HG03039 (cell line): ENCODE data around the gene NEU2.
"Not testable (repeated sequence)": the region's sequence is repeated elsewhere in the genome, so short reads cannot be mapped to it uniquely, and the experiment has no call there.

Experiments
- ATAC-seq: cut with Tn5 transposase; IDR thresholded peaks from one replicate; pipeline ENCODE4 v1.9.1; 2021; ENCODE audit warnings: mild to moderate bottlenecking, moderate library complexity; ENCODE audit not compliant: unreplicated experiment

The NEU2 gene

GRCh38 chr2:233053928-233054784 is 21.7 kb downstream of the NEU2 start:
- no peak for ATAC-seq

DNA sequence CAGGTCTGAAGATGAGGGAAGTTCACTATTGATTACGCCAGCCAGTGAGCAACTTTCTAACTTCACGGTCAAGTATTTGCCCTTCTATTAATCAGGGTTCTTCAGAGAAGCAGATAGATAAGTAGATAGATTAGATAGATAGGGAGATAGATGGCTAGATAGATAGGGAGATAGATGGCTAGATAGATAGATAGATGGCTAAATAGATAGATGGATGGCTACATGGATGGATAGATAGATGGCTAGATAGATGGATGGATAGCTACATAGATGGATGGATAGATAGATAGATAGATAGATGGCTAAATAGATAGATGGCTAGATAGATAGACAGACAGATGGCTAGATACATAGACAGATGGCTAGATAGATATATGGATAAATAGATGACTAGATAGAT is 22.9 kb downstream of the NEU2 start:
- no peak for ATAC-seq

DNA sequence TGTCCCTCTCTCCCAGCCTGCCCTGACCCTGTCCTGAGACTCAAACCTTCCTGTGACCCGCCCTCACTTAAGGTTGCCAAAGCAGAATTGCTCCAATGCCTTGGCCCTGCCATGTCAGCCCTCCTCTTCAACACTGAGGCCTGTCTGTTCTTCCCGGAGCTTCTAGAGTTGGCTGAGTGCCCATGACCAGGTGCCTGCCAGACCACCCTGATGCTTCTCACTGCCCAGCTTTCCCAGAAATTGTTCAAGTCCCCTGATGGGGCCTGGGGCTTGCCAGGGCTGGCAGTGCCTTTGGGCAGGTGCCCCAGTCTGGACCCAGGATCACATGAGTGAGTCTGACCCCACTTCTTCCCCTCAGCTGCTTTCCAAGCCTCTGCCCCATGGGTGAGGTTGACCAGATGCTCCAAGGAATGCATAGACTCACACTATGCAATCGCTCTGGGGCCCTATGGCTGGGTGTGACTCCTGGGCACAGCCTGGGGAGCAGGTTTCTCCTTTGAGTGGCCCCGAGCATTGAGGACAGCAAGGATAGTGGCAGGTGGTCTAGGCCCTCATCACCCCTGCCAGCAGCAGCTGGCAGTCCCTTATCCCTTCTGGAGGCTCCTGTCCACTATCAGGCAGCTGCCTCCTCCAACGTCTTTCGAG is 24.6 kb downstream of the NEU2 start:
- ATAC-seq = no peak

GRCh38 chr2:233058717-233059546 is 26.5 kb downstream of the NEU2 start:
- no peak for ATAC-seq

GRCh38 chr2:233059547-233059796 is 27.0 kb downstream of the NEU2 start:
- ATAC-seq = no peak

DNA sequence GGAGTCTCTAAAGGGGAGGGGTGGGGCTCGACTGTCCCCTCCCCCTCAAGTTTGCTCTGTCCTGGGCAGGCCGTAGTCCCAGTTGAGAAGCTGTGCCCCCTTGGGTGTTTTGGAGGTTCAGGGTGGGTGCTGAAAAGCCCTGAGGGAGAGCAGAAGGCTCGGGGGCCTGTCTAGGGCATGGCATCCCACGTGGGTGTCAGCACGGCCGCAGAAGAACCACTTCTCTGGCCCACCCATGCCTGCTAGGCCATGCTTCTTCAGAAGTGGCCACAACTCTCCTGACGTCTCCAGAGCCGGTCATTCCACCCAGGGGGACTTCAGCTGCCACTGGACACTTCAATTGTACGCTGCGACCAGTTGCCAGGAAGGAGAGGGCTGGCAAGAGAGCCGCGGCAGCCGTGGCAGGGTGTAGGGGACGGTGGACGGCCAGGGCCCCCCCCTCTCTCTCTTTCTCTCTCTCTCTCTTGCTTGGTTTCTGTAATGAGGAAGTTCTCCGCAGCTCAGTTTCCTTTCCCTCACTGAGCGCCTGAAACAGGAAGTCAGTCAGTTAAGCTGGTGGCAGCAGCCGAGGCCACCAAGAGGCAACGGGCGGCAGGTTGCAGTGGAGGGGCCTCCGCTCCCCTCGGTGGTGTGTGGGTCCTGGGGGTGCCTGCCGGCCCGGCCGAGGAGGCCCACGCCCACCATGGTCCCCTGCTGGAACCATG is 27.5 kb downstream of the NEU2 start, which contains the start of gene INPP5D:
Gene INPP5D (plus strand): TSS at position 546 of the 704 bp plus-strand sequence. CDS start 137 bp downstream, at position 683.
- peak; percentile 36 for ATAC-seq

DNA sequence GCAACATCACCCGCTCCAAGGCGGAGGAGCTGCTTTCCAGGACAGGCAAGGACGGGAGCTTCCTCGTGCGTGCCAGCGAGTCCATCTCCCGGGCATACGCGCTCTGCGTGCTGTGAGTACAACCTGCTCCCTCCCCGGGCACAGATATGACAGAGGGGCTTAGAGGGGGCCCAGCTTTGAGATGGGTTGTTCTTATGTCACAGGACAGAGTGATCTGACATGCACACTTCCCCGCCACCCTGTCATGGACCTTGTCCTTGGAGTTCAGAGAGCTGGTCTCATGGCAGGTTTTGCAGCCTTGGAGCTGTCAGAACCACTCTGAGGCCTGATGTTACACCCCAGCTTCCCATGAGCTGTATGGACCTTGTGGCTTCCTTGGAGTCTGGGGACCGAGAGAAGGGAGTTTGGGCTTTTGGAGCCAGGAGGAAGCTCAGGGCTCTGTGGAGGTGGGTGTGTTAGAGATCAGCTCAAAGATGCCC is 28.1 kb downstream of the NEU2 start:
- no peak for ATAC-seq

DNA sequence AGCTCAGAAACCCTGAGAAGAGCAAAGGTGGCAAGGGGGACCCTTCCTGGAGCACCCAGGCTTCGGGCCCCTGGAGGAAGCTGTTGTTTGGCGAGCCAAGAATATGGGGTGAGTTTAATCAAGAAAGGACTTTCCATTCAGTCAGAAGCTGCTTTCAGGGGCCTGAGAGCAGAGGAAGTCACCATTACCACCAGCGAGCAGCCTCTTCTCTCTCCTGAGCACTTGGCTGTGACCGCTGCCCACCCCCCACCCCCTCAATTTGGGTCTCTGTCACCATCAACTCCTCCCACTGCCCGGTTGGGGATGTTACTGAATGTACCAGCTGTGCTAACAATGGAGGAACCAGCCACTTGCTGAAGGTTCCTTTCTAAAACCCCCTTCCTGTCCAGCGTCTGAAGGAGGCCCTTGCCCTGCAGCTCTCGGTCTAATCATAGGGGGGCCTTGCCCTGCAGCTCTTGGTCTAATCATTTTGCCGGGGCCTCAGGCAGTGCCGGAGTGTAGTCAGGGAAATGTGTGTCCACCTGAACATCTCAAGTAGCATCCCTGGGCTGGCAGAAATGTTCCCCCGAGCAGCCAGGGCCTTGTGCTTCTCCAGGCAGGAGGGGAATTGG is 28.6 kb downstream of the NEU2 start:
- ATAC-seq = peak; percentile 8

GRCh38 chr2:233061591-233062450 is 29.3 kb downstream of the NEU2 start:
- ATAC-seq = peak; percentile 21

GRCh38 chr2:233062451-233062850 is 30.0 kb downstream of the NEU2 start:
- no peak for ATAC-seq

GRCh38 chr2:233062946-233063268 is 30.4 kb downstream of the NEU2 start:
- no peak for ATAC-seq

GRCh38 chr2:233063269-233063975 is 30.9 kb downstream of the NEU2 start:
- peak; percentile 37 for ATAC-seq

DNA sequence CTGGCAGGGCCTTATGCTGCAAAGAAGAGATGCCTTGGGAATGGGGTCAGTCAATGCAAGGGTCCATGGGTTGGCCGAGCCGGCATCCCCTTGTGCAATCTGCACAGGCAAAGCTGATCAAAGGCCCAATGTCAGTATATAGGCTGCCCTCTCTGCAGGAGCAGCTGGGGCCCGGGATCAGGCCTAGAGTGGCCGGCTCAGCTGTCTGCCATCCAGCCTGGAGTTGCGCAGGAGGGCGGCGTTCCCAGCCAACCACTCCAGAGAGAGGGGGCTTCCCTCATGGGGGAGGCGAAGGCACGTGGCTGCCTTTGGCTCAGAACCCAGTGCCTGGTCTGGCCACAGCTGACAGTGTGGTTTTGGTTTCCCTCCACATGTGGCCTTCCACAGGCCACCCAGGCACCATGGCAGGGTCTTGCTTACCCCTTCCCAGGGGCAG is 31.5 kb downstream of the NEU2 start:
- ATAC-seq = no peak

DNA sequence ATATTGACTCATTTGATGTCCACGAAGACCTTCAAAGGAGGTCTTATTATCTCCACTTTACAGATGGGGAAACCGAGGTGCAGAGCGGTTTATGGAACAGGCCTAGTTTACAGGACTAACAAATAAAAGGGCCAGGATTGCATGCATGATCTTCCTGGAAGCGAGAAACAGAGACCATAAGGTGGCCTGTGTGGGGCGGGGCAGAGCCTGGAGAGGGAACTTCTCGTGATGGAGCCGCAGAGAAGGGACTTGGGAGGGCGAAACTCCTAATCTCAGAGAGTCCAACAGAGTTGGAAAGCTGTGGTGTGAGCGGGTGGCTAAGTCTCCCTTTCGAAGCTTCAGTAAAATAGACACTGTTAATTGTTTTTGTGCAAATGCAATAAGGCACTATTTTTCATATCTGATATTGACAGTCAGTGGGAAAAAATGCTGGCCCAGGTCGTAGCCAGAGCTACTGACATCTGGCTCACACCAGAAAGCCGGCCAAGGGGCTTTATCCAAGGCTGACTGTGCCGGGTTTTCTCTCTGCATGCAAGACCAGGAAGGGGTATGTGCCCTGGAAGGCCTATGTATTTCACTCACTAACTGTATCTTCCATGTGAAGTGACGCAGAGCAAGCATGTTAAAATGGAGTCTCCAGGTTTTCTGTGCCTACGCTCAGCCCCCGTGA is 32.2 kb downstream of the NEU2 start:
- no peak for ATAC-seq

DNA sequence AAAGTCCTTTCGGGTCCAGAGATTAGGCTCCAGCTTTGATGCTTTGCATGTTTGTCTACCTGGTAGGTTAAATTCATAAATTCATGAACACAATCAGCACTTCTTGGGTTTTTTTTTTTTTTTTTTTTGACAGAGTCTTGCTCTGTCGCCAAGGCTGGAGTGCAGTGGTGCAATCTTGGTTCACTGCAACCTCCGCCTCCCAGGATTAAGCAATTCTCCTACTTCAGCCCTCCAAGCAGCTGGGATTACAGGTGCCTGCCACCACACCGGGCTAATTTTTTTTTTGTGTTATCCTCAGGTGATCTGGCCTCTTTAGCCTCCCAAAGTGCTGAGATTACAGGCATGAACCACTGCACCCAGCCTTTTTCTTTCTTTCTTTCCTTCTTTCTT is 32.7 kb downstream of the NEU2 start:
- ATAC-seq = not testable (repeated sequence)

- no peak for ATAC-seq
These were observed 33.5 kb downstream of the NEU2 start for GRCh38 chr2:233065954-233066470.

DNA sequence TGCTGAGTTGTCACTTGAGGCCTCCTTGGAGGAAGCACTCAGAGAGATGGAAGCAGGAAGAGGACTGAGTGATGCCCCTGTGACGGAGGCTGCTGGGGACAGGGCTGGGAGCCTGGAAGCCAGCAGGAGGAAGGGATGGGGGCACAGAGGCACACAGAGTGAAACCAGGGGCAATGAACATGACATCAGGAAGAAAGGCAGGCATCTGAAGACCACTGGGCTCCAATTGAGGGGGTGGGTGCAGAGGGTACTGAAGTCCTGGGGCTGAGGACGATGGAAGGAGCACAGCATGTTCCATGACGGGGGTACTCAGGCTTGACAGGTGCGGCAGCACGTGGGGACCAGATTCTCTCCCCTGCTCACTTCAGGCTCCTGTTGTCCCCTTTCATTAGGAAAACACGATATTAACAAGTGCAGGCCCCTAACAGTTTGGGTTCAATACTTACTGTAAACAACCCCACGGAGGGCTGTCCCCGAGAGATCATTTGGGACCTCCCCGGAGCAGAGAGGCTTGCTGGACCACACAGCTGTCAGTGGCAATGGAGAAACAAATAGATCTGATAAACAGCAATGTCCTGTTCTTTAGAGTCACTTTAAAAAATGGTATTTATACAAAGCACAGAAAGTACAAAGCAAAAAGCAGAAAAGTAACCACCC is 36.4 kb downstream of the NEU2 start:
- no peak for ATAC-seq

GRCh38 chr2:233072838-233073237 is 40.4 kb downstream of the NEU2 start:
- no peak for ATAC-seq
